ENCODE data around the gene THYN1.

THYN1 gene

GRCh38 chr11:134223121-134223520 lies 30.0 kb downstream of the THYN1 start:
- peak; percentile 19 for DNase-seq (ENCODE audit: low spot score)

DNA sequence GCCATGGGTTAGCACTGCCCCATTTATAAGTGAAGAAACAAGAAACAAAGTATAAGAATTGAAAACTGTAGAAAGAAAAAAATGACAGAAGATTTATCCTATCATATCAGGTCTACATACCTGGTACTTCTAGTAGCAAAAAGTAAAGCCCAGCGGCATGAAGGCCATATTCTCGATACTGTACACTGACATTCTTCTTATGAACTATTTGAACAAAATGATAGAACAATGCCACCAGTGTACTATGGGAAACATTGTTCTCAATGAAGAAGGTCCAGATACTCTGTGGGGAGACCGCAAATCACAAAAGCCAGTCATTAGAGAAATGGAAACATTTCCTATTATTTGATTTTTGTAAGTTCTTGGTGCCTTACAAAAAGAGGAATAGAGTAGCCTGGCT lies 36.3 kb downstream of the THYN1 start:
- DNase-seq (ENCODE audit: low spot score): no peak

DNA sequence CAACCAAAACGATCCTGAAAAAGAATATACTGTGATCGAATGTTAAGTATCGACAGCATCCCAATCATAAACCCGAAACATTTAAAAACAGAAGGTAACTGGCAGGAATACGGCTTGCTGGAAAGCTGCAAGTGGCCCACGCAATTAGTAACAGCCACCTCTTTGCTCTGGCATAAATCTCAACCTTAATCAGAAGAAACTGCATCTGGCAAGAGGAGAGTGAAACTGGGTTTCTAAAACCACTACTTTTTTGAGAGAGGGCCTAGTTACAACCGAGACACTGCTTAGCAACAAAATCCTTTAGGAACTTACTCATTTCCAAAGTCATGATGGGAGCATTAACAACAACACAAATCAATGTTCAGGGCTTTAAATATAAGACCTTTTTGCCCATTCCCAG lies 37.3 kb downstream of the THYN1 start:
- DNase-seq (ENCODE audit: low spot score): no peak

DNA sequence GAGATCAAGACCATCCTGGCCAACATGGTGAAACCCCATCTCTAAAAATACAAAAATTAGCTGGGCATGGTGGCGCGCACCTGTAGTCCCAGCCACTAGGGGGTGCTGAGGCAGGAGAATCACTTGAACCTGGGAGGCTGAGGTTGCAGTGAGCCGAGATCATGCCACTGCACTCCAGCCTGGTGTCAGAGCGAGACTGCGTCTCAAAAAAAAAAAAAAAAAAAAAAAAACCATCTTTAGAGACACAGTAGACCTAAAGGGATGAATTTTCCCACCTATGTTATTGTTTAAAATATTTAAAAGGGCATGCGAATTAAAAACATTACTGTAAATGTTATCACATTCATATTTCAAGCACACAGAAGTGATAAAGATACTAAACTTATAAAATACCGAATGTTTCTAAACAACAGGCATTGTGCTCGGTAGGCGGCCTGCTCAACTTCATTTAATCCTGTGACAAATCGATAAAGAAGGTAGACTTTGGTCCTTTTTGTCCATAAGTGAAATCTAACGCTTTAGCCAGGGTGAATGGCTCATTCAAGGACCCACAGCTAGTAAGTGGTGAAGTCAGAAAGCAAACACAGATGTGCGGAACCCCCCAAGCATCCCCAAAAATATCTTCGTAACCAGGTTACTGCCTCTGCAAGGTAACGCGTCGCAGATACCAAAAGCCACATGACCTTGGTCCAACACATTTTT lies 45.5 kb downstream of the THYN1 start:
- peak; percentile 54 for DNase-seq (ENCODE audit: low spot score)

DNA sequence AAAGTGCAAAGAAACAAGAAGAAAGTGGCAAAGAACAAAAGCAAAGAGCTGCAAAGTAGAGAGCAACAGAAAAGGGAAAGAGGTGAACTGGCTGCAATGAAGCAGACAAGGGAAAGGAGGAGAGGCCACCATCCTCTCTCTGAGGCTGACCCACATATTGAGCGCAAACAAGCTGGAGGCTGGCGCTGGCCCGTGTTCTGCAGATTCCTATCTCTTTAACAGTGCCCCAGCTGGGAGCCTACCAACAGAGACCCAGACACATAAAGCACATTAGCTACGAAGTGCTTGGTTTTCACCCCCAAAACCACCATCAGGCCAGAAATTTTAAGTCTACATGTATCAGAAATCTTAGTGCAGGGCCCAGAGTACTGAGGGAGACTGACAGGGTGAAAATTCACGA lies 47.0 kb downstream of the THYN1 start:
- DNase-seq (ENCODE audit: low spot score): no peak

DNA sequence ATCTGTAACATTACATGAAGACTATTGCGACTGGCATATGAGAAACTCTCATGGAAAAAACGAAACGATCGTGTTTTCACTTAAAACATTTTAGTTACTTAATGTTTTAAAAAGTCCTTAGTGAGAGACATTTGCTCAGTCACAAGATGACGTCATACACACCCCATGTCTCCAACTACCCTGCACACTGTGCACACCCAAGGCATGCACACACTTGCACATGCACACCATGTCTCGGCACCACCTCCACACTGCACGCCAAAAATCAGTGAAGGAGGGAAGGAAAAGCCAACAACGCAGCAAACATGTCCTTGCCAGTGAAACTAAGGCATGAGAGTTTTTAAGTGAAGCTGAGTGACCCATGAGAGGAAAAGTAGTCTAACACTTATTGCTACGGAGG lies 47.4 kb downstream of the THYN1 start:
- no peak for DNase-seq (ENCODE audit: low spot score)

GRCh38 chr11:134202661-134203060 lies 50.5 kb downstream of the THYN1 start:
- DNase-seq (ENCODE audit: low spot score): no peak

DNA sequence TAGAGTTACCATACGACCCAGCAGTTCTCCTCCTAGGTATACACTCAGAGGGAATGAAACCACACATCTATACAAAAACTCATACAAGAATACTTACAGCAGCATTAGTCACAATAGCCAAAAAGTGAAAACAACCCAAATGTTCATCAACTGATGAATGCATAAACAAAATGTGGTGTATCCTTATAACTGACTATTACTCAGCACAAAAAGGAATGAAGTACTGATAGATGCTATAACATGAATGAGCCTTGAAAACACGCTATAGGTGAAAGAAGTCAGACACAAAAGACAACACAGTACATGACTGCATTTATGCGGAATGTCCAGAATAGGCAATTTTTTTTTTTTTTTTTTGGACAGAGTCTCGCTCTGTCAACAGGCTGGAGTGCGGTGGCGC lies 52.5 kb downstream of the THYN1 start:
- DNase-seq (ENCODE audit: low spot score): no peak

GRCh38 chr11:134199531-134199930 lies 53.6 kb downstream of the THYN1 start:
- no peak for DNase-seq (ENCODE audit: low spot score)

All from hematopoietic multipotent progenitor cell treated with erythropoietin and hydrocortisone succinate and interleukin-3 and kit ligand, for 15 days (in vitro differentiated cells).